NCI-H2196 (cell line): ENCODE data around the gene PCNT.

Experiments
- DNase-seq: peaks from one replicate; lab custom pipeline; 2025; ENCODE audit not compliant: unreplicated experiment; lab: John Stamatoyannopoulos, UW

PCNT gene

GRCh38 chr21:46477765-46478164 lies 153.8 kb downstream of the PCNT start:
- no peak for DNase-seq

- no peak for DNase-seq
Observed at GRCh38 chr21:46478910-46479309, 155.0 kb downstream of the PCNT start.

GRCh38 chr21:46480466-46480865 lies 156.5 kb downstream of the PCNT start:
- DNase-seq: no peak

DNA sequence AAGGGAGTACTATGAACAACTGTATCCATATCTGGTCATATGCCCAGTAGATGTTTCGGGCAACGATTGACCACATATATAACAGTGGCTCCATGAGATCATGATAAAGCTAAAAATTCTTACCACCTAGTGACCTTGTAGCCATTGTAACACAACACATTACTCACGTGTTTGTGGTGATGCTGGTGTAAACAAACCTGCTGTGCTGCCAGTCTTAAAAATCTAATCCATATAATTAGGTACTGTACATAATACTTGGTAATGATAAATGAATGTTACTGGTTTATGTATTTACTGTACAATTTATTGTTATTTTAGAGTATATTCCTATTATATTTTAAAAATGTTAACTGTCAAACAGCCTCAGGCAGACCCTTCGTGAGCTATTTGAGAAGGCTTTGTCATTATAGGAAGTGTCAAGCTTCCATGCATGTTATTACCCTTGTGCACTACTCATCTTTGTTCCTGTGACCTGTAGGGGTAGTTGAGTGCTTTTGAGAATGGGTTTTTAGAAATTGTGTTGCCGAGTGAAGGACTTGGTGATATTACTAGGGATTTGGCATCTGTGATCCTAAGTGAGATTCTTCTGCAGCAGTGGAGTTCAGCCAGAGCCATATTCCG lies 158.4 kb downstream of the PCNT start:
- no peak for DNase-seq

DNA sequence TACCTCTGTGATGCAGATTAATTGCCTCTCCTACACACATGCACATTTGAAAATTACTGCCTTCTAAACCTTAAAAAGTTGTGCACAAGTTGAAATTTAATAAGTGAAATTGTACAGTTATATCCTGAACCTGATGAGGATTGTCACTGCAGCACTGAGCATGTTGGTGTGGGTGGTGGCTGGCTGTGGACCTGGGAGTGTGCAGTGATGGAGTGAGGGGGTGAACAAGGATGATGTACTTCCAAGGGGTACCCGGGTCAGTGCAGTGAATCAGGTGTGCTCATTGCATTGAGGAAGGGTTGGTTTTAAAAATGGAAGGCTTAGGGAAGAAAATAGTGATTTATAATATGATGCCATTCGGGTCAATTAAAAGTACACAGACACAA lies 158.9 kb downstream of the PCNT start:
- no peak for DNase-seq

- DNase-seq: no peak
Observed at GRCh38 chr21:46483300-46484295, 159.6 kb downstream of the PCNT start.

- DNase-seq: no peak
Observed at GRCh38 chr21:46486481-46487126, 162.6 kb downstream of the PCNT start.

DNA sequence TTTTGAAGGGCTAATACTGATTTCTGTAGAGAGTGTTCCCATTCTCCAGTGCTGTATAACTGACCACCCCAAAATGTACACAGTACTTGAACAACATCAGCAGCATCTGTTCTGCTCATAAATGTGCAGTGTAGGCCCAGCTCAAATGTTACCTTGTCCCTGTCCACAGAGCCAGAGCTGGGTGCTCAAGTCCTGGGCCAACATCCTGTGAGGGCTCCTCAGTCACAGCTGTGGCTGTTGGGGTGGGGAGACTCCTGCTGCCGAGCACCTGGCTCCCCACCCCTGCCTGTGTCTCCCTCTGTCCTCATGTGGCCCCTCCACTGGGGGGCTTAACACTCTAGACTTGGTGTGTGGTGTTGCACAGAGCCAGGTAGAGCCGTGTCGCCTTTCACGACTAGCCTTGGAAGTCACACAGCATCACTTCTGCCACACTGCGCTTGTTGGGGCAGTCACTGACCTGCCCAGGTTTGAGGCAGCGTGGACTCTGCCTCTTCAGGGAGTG lies 165.3 kb downstream of the PCNT start:
- DNase-seq: no peak

GRCh38 chr21:46489800-46490199 lies 165.8 kb downstream of the PCNT start:
- no peak for DNase-seq

DNA sequence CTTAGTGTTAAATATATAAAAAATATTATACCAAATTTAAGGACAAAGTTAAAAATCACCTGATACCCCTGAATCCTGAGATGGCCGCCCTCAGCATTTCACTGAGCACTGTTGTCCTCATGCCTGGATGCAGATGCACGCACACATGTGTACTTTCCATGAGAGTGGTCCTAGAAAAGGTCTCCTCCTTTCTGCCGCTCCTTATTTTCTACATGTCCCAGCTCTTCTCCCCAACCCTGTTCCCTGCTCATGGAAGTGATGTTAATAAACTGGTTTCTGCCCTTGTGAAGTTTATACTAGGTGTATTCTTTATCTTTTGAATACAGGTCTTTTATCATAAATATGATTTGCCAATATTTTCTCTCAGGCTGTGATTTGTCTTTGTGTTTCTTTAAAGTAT lies 167.6 kb downstream of the PCNT start:
- no peak for DNase-seq

DNA sequence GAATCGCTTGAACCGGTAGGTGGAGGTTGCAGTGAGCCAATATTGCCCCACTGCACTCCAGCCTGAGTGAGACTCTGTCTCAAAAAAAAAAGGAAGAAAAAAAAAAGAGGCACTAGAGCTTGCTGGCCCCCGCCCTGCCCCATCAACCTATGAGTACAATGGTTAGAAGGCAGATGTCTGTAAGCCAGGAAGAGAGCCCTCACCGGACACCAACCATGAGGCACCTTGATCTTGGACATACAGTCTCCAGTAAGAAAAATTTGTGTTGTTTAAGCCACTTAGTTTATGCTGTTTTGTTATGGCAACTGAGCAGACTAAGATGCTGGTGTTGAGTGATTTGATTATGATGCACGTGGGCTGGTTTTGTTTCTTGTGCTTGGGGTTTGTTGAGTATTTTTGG lies 168.9 kb downstream of the PCNT start:
- DNase-seq: no peak

DNA sequence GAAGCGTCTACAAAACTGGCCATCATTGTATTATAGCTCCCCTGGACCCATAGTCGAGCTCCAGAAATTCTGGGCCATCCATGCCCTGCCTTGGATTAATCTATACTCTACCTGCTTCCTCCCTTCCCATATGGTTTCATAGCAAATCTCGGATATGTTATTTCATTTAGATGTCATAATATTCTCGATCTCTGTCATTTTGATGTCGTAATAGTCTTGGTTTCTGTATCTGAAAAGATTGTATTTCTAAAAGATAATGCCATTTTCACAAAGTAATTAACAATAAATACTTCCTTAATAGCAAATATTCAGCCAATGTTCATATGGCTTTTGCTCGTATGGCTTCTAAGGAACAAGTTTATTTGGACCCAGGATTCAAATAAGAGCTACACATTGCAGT lies 169.9 kb downstream of the PCNT start:
- DNase-seq: no peak
